GM12878 (cell line): ENCODE results near the gene LRRC53. TPM values are rescaled to one million over a fixed set of nuclear protein-coding genes. Genes with fewer than 3 reads are reported as not detected.

Experiments used
- ATAC-seq: fragments of 200-7000 bp; cut with Tn5 transposase; 3 replicates; pipeline ENCODE4 v1.9.1; 2020; ENCODE audit warnings: mild to moderate bottlenecking, moderate library complexity
- BruUV-seq: library from RNA; stranded (reverse); fragments of 400-500 nt; replicated peaks from 2 replicates; lab custom pipeline; 2021; lab: Mats Ljungman, UMichigan
- CTCF ChIA-PET: fragments of 300-600 bp; sonication (Branson Sonifier 250); formaldehyde crosslinking; extraction: SDS; loops from one replicate; lab custom pipeline; 2021; ENCODE audit warnings: inconsistent platforms; lab: Yijun Ruan, JAX
- POLR2A ChIA-PET: fragments of 350-600 bp; formaldehyde crosslinking; extraction: SDS; loops from one replicate; lab custom pipeline; 2021; ENCODE audit warnings: inconsistent platforms; lab: Charles Lee
- RAD21 ChIA-PET: fragments of 300-600 bp; sonication (Branson Sonifier 250); formaldehyde crosslinking; loops from one replicate; lab custom pipeline; 2023; ENCODE audit warnings: antibody characterized with exemption; ENCODE audit not compliant: unreplicated experiment; lab: Charles Lee
- SMC1A ChIA-PET: fragments of 300-600 bp; sonication (Branson Sonifier 250); formaldehyde crosslinking; loops from one replicate; lab custom pipeline; 2023; ENCODE audit not compliant: unreplicated experiment, uncharacterized antibody; lab: Charles Lee
- DNase-seq: peaks from one replicate; pipeline ENCODE4 v3.0.0-alpha.2; 2011; ENCODE audit warnings: low read depth, low spot score
- FAIRE-seq: peaks from 3 replicates; lab custom pipeline; 2011; peaks lifted over from hg19 to GRCh38; lab: Jason Lieb, UNC
- H2AFZ ChIP-seq: 2 replicates; pipeline ENCODE4 v1.6.0; 2011; ENCODE audit warnings: low read depth, low read length, control low read depth; ENCODE audit not compliant: control insufficient read depth
- H3K27ac ChIP-seq: 2 replicates; pipeline ENCODE4 v1.5.1; 2011; ENCODE audit warnings: control low read depth; ENCODE audit not compliant: control insufficient read depth, insufficient read depth
- H3K27me3 ChIP-seq, 2 experiments: replicated peaks in 1 of 2; 2 replicates each; pipeline versions ENCODE4 v1.6.0 to v1.6.1; 2011; ENCODE audit warnings: low read length in 1 of 2; ENCODE audit not compliant: control insufficient read depth in 2 of 2, insufficient read depth in 2 of 2
- H3K36me3 ChIP-seq, 2 experiments: 2 replicates each; pipeline ENCODE4 v1.5.1; 2011; ENCODE audit warnings: low read length in 1 of 2; ENCODE audit not compliant: control insufficient read depth in 2 of 2, insufficient read depth in 2 of 2
- H3K4me1 ChIP-seq: 2 replicates; pipeline ENCODE4 v1.6.1; 2011; ENCODE audit warnings: mild to moderate bottlenecking, low read length, moderate library complexity, mixed read lengths; ENCODE audit not compliant: control insufficient read depth, insufficient read depth
- H3K4me2 ChIP-seq: 2 replicates; pipeline ENCODE4 v1.6.0; 2011; ENCODE audit warnings: control low read depth; ENCODE audit not compliant: control insufficient read depth, insufficient read depth
- H3K4me3 ChIP-seq: fragments of 200-600 bp; sonication (generic); 2 replicates; pipeline ENCODE4 v1.5.1; 2016
- H3K79me2 ChIP-seq: 2 replicates; pipeline ENCODE4 v1.6.0; 2011; ENCODE audit warnings: low read length; ENCODE audit not compliant: control insufficient read depth, insufficient read depth
- H3K9ac ChIP-seq: 2 replicates; pipeline ENCODE4 v1.8.0; 2011; ENCODE audit warnings: low read length, control low read depth, mixed read lengths; ENCODE audit not compliant: control insufficient read depth, insufficient read depth
- H3K9me3 ChIP-seq: replicated peaks from 3 replicates; pipeline ENCODE4 v1.5.1; 2011; ENCODE audit warnings: mild to moderate bottlenecking, low read length; ENCODE audit not compliant: control insufficient read depth, insufficient read depth
- H4K20me1 ChIP-seq: 2 replicates; pipeline ENCODE4 v1.6.0; 2011; ENCODE audit not compliant: control insufficient read depth, insufficient read depth
- CBFB ChIP-seq: IDR thresholded peaks from 2 replicates; pipeline ENCODE4 v1.6.1; 2016; ENCODE audit warnings: antibody characterized with exemption, low read depth
- CEBPB ChIP-seq, 2 experiments: fragments of 150-350 bp in 1 of 2; IDR thresholded peaks; 2 replicates each; pipeline ENCODE4 v1.6.1; 2012 to 2014; ENCODE audit warnings: low read depth in 2 of 2, low read length in 2 of 2, borderline replicate concordance in 1 of 2, inconsistent platforms in 1 of 2
- CHD1 ChIP-seq: IDR thresholded peaks from 2 replicates; pipeline ENCODE4 v1.6.1; 2012; ENCODE audit warnings: low read depth, low read length, improper control_type of control experiment
- HDAC6 ChIP-seq: fragments of 200-600 bp; sonication (generic); IDR thresholded peaks from one replicate; pipeline ENCODE4 v1.8.0; 2017; ENCODE audit warnings: antibody characterized with exemption; ENCODE audit not compliant: unreplicated experiment
- RUNX3 ChIP-seq: IDR thresholded peaks from 2 replicates; pipeline ENCODE4 v1.6.1; 2012; ENCODE audit warnings: low read length, inconsistent platforms
- WGBS: methylation state at CpG from one replicate; pipeline ENCODE4 v1.1.6; 2016; ENCODE audit warnings: low lambda C conversion rate; ENCODE audit not compliant: insufficient replicate concordance, insufficient coverage; ENCODE audit errors: missing lambda C conversion rate; 5-methylcytosine and 5-hydroxymethylcytosine counted together
- in situ Hi-C: fragments of 300-500 bp; cut with MboI; formaldehyde crosslinking; loops from 9 replicates; pipeline ENCODE4 v1.14.3; 2018; ENCODE audit warnings: mixed read lengths
- intact Hi-C: fragments of 100-400 bp; cut with micrococcal nuclease; formaldehyde crosslinking; loops from one replicate; pipeline ENCODE4 v1.14.2; 2022; ENCODE audit not compliant: unreplicated experiment
- polyA plus RNA-seq, 11 experiments: library from polyadenylated mRNA; depleted of rRNA in 4 of 11; unstranded in 6 of 11; stranded (reverse) in 5 of 11; fragments of >200 nt; fragmentation: Nextera tagmentation in 4 of 11; fragmentation: Illumina TruSeq in 1 of 11; extraction: Ambion mirVana in 4 of 11; extraction: Trizol in 1 of 11; gene quantifications; 1 replicate in 1 of 11; 2 replicates in 10 of 11; pipeline versions ENCODE4 v1.2.1 to v1.2.3, GENCODE V29; 2011 to 2016; ENCODE audit warnings: inconsistent platforms in 2 of 11, missing spikeins in 2 of 11, low read depth in 1 of 11
- total RNA-seq, 4 experiments: library from RNA; depleted of rRNA in 3 of 4; stranded (reverse); fragments of >200 nt in 3 of 4; fragmentation: Illumina TruSeq in 1 of 4; extraction: Trizol in 1 of 4; gene quantifications; 2 replicates each; pipeline versions ENCODE4 v1.2.1 to v1.2.3, GENCODE V29; 2013 to 2021
- TF ChIP-seq, protein P1 (sequence below): fragments of 150-350 bp; IDR thresholded peaks from 2 replicates; pipeline ENCODE4 v1.6.1; 2014; ENCODE audit warnings: mild to moderate bottlenecking, low read depth, low read length
- TF ChIP-seq, protein P2 (sequence below): IDR thresholded peaks from 2 replicates; pipeline ENCODE4 v1.6.1; 2012; ENCODE audit warnings: low read depth, low read length, improper control_type of control experiment

Gene LRRC53
- total and polyA plus RNA-seq, 10 of the 15 experiments (the other 5 are each of a cell fraction or from before 2014, with no cell fraction given) = not detected

DNA sequence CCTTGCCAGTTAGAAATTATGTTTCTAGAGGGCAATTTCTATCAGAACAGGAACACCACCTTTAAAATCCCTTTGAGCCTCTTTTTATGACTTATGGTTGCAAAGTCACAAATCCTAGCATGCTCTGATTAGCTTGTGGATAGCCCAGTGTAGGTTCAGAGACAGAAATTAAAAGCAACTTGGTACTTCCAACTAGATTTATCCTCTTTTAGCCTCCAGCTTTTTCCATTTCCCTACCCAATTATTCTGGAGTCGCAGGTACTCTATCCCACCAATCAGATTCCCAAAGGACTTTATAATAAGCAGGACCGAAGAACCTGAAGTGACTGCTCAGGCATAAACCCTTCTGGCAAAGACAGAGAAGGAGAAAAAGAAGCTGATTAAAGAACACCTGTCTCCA lies 33.4 kb upstream of the LRRC53 start:
- Histone ChIP-seq H2AFZ (no peak overlapping the region), H4K20me1 (no peaks in the 10 kb centered on the region), H3K36me3 (no peaks in the 10 kb centered on the region), H3K4me1 (no peaks in the 10 kb centered on the region), H3K9ac (no peak overlapping the region), H3K79me2 (no peaks in the 10 kb centered on the region), H3K4me3 (no peak overlapping the region), H3K27me3 (no peaks in the 10 kb centered on the region; a peak in 2 of 4 replicates), H3K4me2 (no peak overlapping the region), H3K9me3 (no peaks in the 10 kb centered on the region), H3K27ac (no peak overlapping the region)
- intact Hi-C loops = no loop called here
- TF ChIP-seq, protein P1, sequence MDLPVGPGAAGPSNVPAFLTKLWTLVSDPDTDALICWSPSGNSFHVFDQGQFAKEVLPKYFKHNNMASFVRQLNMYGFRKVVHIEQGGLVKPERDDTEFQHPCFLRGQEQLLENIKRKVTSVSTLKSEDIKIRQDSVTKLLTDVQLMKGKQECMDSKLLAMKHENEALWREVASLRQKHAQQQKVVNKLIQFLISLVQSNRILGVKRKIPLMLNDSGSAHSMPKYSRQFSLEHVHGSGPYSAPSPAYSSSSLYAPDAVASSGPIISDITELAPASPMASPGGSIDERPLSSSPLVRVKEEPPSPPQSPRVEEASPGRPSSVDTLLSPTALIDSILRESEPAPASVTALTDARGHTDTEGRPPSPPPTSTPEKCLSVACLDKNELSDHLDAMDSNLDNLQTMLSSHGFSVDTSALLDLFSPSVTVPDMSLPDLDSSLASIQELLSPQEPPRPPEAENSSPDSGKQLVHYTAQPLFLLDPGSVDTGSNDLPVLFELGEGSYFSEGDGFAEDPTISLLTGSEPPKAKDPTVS = no peak
- no peak for TF ChIP-seq CBFB
- FAIRE-seq (no peak), ATAC-seq (no peak), DNase-seq (no peak)
- ChIA-PET SMC1A (no interaction called here), POLR2A (interaction anchor here (0.5 kb wide), 1 partner anchor 155 kb away, joined by 3 read pairs; no protein-coding TSS in a partner anchor), CTCF (interaction anchor here (1.4 kb wide), 1 partner anchor 144 kb away, joined by 3 read pairs; no protein-coding TSS in a partner anchor), RAD21 (no interaction called here)
- in situ Hi-C loops = no loop called here
- 39% methylated on average over 2 of the region's 2 CpGs for WGBS
- BruUV-seq = no TSS peak

- no peak for DNase-seq
- no peaks in the 10 kb centered on the region for H4K20me1 ChIP-seq
- CTCF ChIA-PET = interaction anchor here (2.1 kb wide), 1 partner anchor 8 kb away, joined by 8 read pairs; no protein-coding TSS in a partner anchor
- POLR2A ChIA-PET = no interaction called here
- no peaks in the 10 kb centered on the region for H3K4me1 ChIP-seq
- no peaks in the 10 kb centered on the region for H3K79me2 ChIP-seq
- TF ChIP-seq CEBPB (IDR thresholded peaks at IDR 0.05; ENCODE audit: borderline replicate concordance in 1 of 2, low read depth in 2 of 2, low read length in 2 of 2) (no peak), RUNX3 (no peak), HDAC6 (no peak), CHD1 (no peak)
- TF ChIP-seq, protein P2, sequence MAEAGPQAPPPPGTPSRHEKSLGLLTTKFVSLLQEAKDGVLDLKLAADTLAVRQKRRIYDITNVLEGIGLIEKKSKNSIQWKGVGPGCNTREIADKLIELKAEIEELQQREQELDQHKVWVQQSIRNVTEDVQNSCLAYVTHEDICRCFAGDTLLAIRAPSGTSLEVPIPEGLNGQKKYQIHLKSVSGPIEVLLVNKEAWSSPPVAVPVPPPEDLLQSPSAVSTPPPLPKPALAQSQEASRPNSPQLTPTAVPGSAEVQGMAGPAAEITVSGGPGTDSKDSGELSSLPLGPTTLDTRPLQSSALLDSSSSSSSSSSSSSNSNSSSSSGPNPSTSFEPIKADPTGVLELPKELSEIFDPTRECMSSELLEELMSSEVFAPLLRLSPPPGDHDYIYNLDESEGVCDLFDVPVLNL = no peak
- BruUV-seq = no TSS peak
- no peak overlapping the region for H3K27ac ChIP-seq
- ATAC-seq = no peak
- H3K36me3 ChIP-seq = no peaks in the 10 kb centered on the region
- H3K4me2 ChIP-seq = no peak overlapping the region
- no peak overlapping the region for H3K4me3 ChIP-seq
- H3K9ac ChIP-seq = no peak overlapping the region
- RAD21 ChIA-PET = no interaction called here
- H3K9me3 ChIP-seq = no peaks in the 10 kb centered on the region
- H3K27me3 ChIP-seq = 0 out of 4 replicates have a peak, but pooled peaks cover 0 to 3% of the 10 kb centered on the region in 2 experiments
- 53% methylated on average over 3 of the region's 3 CpGs for WGBS
- in situ Hi-C loops = no loop called here
- intact Hi-C loops = no loop called here
- no peak for FAIRE-seq
- SMC1A ChIA-PET = no interaction called here
- H2AFZ ChIP-seq = no peak overlapping the region
These were observed 21.8 kb upstream of the LRRC53 start for GRCh38 chr1:74534241-74534640.
